HepG2 (cell line): Measurements from ENCODE around the gene MFRP. TPM values are rescaled to one million over a fixed set of nuclear protein-coding genes. Genes with fewer than 3 reads are reported as not detected.
A peak's percentile ranks its signal among the peaks of the same experiment; 100 is the strongest.

Experiments used
- ATAC-seq: fragments of 200-7000 bp; cut with Tn5 transposase; 3 replicates; pipeline ENCODE4 v1.9.1; 2020; ENCODE audit warnings: mild to moderate bottlenecking, moderate library complexity
- BruUV-seq: library from RNA; stranded (reverse); fragments of 400-500 nt; replicated peaks from 2 replicates; lab custom pipeline; 2021; lab: Mats Ljungman, UMichigan
- CTCF ChIA-PET: fragments of 300-600 bp; formaldehyde crosslinking; extraction: SDS; loops from one replicate; lab custom pipeline; 2021; ENCODE audit warnings: low total read pairs, inconsistent platforms, low intra/inter-chr PET ratio; lab: Yijun Ruan, JAX
- POLR2A ChIA-PET: fragments of 350-600 bp; sonication (Branson Sonifier 250); formaldehyde crosslinking; loops from one replicate; lab custom pipeline; 2020; ENCODE audit warnings: antibody characterized with exemption, inconsistent platforms; lab: Yijun Ruan, JAX
- DNase-seq: peaks from one replicate; pipeline ENCODE4 v3.0.0-alpha.2; 2015; ENCODE audit warnings: low spot score
- FAIRE-seq: peaks from 3 replicates; lab custom pipeline; 2011; peaks lifted over from hg19 to GRCh38; lab: Jason Lieb, UNC
- H2AFZ ChIP-seq: one replicate; pipeline ENCODE4 v1.6.1; 2011; ENCODE audit warnings: low read length, inconsistent platforms
- H3K27ac ChIP-seq: fragments of 300-600 bp; 3 replicates; pipeline ENCODE4 v1.8.0; 2011; ENCODE audit warnings: mixed run types, mild to moderate bottlenecking, mixed read lengths, low read length, inconsistent platforms; ENCODE audit not compliant: insufficient read depth; ENCODE audit errors: extremely low read length
- H3K27me3 ChIP-seq, 2 experiments: fragments of 200-600 bp in 1 of 2; 2 replicates in 1 of 2; 3 replicates in 1 of 2; pipeline versions ENCODE4 v1.6.0 to v1.8.0; 2011; ENCODE audit warnings: low read length in 2 of 2, mild to moderate bottlenecking in 2 of 2, moderate library complexity in 2 of 2, inconsistent platforms in 1 of 2; ENCODE audit not compliant: insufficient read depth in 2 of 2, control insufficient read depth in 1 of 2
- H3K36me3 ChIP-seq, 2 experiments: fragments of 200-600 bp in 1 of 2; replicated peaks in 1 of 2; 2 replicates in 1 of 2; 3 replicates in 1 of 2; pipeline versions ENCODE4 v1.5.1 to v1.8.0; 2011; ENCODE audit warnings: low read length in 2 of 2, inconsistent platforms in 1 of 2; ENCODE audit not compliant: insufficient read depth in 2 of 2, control insufficient read depth in 1 of 2
- H3K4me1 ChIP-seq: 2 replicates; pipeline ENCODE4 v1.5.1; 2012; ENCODE audit warnings: low read length, inconsistent platforms; ENCODE audit not compliant: insufficient read depth
- H3K4me2 ChIP-seq: 2 replicates; pipeline ENCODE4 v1.6.0; 2011; ENCODE audit warnings: low read depth, low read length, inconsistent platforms
- H3K4me3 ChIP-seq, 3 experiments: fragments of 200-600 bp in 1 of 3; sonication (generic), shearing (Covaris generic) in 1 of 3; replicated peaks in 1 of 3; 2 replicates each; pipeline ENCODE4 v1.5.1; 2011 to 2016; ENCODE audit warnings: low read length in 3 of 3, inconsistent platforms in 2 of 3, low read depth in 2 of 3, mild to moderate bottlenecking in 2 of 3, control low read depth in 1 of 3, mixed read lengths in 1 of 3; ENCODE audit not compliant: insufficient read depth in 1 of 3
- H3K79me2 ChIP-seq: one replicate; pipeline ENCODE4 v1.6.1; 2011; ENCODE audit warnings: low read length, inconsistent platforms; ENCODE audit not compliant: insufficient read depth
- H3K9ac ChIP-seq: 2 replicates; pipeline ENCODE4 v1.6.0; 2011; ENCODE audit warnings: mild to moderate bottlenecking, low read depth, low read length, inconsistent platforms; ENCODE audit not compliant: insufficient read depth
- H3K9me3 ChIP-seq: 2 replicates; pipeline ENCODE4 v1.5.1; 2012; ENCODE audit warnings: mild to moderate bottlenecking, low read length
- H4K20me1 ChIP-seq: 2 replicates; pipeline ENCODE4 v1.6.0; 2011; ENCODE audit warnings: inconsistent platforms, mild to moderate bottlenecking, low read length, moderate library complexity; ENCODE audit not compliant: insufficient read depth
- ATF3 ChIP-seq: sonication (generic); formaldehyde crosslinking; IDR thresholded peaks from 2 replicates; pipeline ENCODE4 v1.4.0; 2020; ENCODE audit warnings: missing genetic modification reagents
- ATF7-NPFF ChIP-seq: sonication (generic); formaldehyde crosslinking; IDR thresholded peaks from 2 replicates; pipeline ENCODE4 v1.8.1; 2023; ENCODE audit warnings: mild to moderate bottlenecking, low read depth, missing genetic modification reagents, moderate library complexity
- DZIP1 ChIP-seq: sonication (generic); formaldehyde crosslinking; IDR thresholded peaks from 2 replicates; pipeline ENCODE4 v1.5.0; 2020; ENCODE audit warnings: mild to moderate bottlenecking, missing genetic modification reagents
- FOXK2 ChIP-seq: fragments of 450-650 bp; IDR thresholded peaks from 2 replicates; pipeline ENCODE4 v1.6.1; 2016
- MTA3 ChIP-seq: sonication (generic); formaldehyde crosslinking; IDR thresholded peaks from 2 replicates; pipeline ENCODE4 v1.4.0; 2020; ENCODE audit warnings: missing genetic modification reagents
- NR2F1 ChIP-seq, 2 experiments: fragments of 450-650 bp in 1 of 2; formaldehyde crosslinking in 1 of 2; IDR thresholded peaks; 2 replicates each; pipeline versions ENCODE4 v1.5.0 to v1.6.1; 2016 to 2020; ENCODE audit warnings: mild to moderate bottlenecking in 1 of 2, missing compliant biosample characterization in 1 of 2, missing genetic modification reagents in 1 of 2, moderate library complexity in 1 of 2
- REST ChIP-seq, 2 experiments: IDR thresholded peaks; 2 replicates each; pipeline ENCODE4 v1.6.1; 2011 to 2012; ENCODE audit warnings: low read length in 2 of 2, borderline replicate concordance in 1 of 2, low read depth in 1 of 2, mild to moderate bottlenecking in 1 of 2, moderate library complexity in 1 of 2
- SOX6 ChIP-seq, 2 experiments: fragments of 450-650 bp in 1 of 2; sonication (generic) in 1 of 2; formaldehyde crosslinking in 1 of 2; IDR thresholded peaks; 2 replicates each; pipeline versions ENCODE4 v1.4.0 to v1.6.1; 2017 to 2020; ENCODE audit warnings: antibody characterized with exemption in 1 of 2, mild to moderate bottlenecking in 1 of 2, missing genetic modification reagents in 1 of 2
- TFE3 ChIP-seq: IDR thresholded peaks from 2 replicates; pipeline ENCODE4 v1.6.1; 2016
- YY1 ChIP-seq: IDR thresholded peaks from 2 replicates; pipeline ENCODE4 v1.6.1; 2011; ENCODE audit warnings: low read length, low read depth, moderate library complexity, mild to moderate bottlenecking; ENCODE audit not compliant: insufficient read depth, insufficient replicate concordance
- ZMYM4 ChIP-seq: sonication (generic); formaldehyde crosslinking; IDR thresholded peaks from 2 replicates; pipeline ENCODE4 v1.8.1; 2023; ENCODE audit warnings: mild to moderate bottlenecking, missing genetic modification reagents
- ZNF30 ChIP-seq: sonication (generic); formaldehyde crosslinking; IDR thresholded peaks from 2 replicates; pipeline ENCODE4 v1.5.0; 2020; ENCODE audit warnings: mild to moderate bottlenecking, missing genetic modification reagents
- ZNF33B ChIP-seq: sonication (generic); formaldehyde crosslinking; IDR thresholded peaks from 2 replicates; pipeline ENCODE4 v1.5.1; 2020; ENCODE audit warnings: mild to moderate bottlenecking, missing genetic modification reagents
- WGBS: methylation state at CpG from one replicate; pipeline ENCODE4 v1.1.6; 2017; ENCODE audit warnings: low lambda C conversion rate; 5-methylcytosine and 5-hydroxymethylcytosine counted together
- in situ Hi-C: cut with HindIII; loops from 2 replicates; pipeline ENCODE4 v1.10.0; 2017; ENCODE audit warnings: low pct_unique_long_range_greater_than_20kb; ENCODE audit not compliant: extremely low pct_ligation_motif_present
- intact Hi-C: fragments of 100-400 bp; cut with micrococcal nuclease; formaldehyde crosslinking; loops from one replicate; pipeline ENCODE4 v1.10.0; 2022; ENCODE audit not compliant: unreplicated experiment
- polyA plus RNA-seq, 8 experiments: library from polyadenylated mRNA; depleted of rRNA in 3 of 8; stranded (reverse) in 7 of 8; unstranded in 1 of 8; fragments of >200 nt; fragmentation: Illumina TruSeq in 4 of 8; extraction: Trizol in 4 of 8; gene quantifications; 2 replicates each; pipeline versions ENCODE4 v1.2.1 to v1.2.3, GENCODE V29; 2011 to 2016; ENCODE audit warnings: low read depth in 4 of 8, missing spikeins in 1 of 8, mixed read lengths in 1 of 8; ENCODE audit not compliant: insufficient read depth in 1 of 8
- total RNA-seq, 5 experiments: library from RNA; depleted of rRNA; stranded (reverse); fragments of >200 nt; fragmentation: Illumina TruSeq; extraction: Trizol; gene quantifications; 2 replicates each; pipeline ENCODE4 v1.2.3, GENCODE V29; 2016; ENCODE audit warnings: low read depth in 1 of 5

MFRP gene
- total and polyA plus RNA-seq, 2 of the 13 experiments (the other 11 are each of a cell fraction or from before 2014, with no cell fraction given) = not detected

- no peaks in the 10 kb centered on the region for H3K9me3 ChIP-seq
- H3K4me2 ChIP-seq = peak within 1 kb of the TSS; percentile 89
- H3K36me3 ChIP-seq = peaks cover 8 to 14% of the 10 kb centered on the region in 2 experiments; a peak in 4 of 5 replicates
- intact Hi-C loops = loop anchor here (2.0 to 5.0 kb wide), 2 partner anchors 16 to 138 kb away; no protein-coding TSS in a partner anchor
- no TSS peak for BruUV-seq
- CTCF ChIA-PET = no interaction called here
- peaks cover 4% of the 10 kb centered on the region; the same call in 1 of the 2 replicates for H4K20me1 ChIP-seq
- peak; percentile 98 for FAIRE-seq
- no peaks in the 10 kb centered on the region; a peak in 1 of 5 replicates for H3K27me3 ChIP-seq
- ATAC-seq = peak; percentile 87
- H3K4me3 ChIP-seq = peak within 1 kb of the TSS; percentile 78 to 94 (median 87)
- H3K27ac ChIP-seq = peak within 1 kb of the TSS; percentile 71
- in situ Hi-C loops = loop anchor here (10.0 kb wide), 1 partner anchor 140 kb away; no protein-coding TSS in a partner anchor
- DNase-seq = peak; percentile 97
- peaks cover 24% of the 10 kb centered on the region for H3K79me2 ChIP-seq
- POLR2A ChIA-PET = interaction anchor here (0.6 to 1.3 kb wide), 7 partner anchors 16 to 42 kb away, joined by 3 to 10 read pairs (median 3); partner anchors contain the start of gene MCAM
- 1% methylated on average over 19 of the region's 54 CpGs for WGBS
- peaks cover 55% of the 10 kb centered on the region for H3K4me1 ChIP-seq
- peak within 1 kb of the TSS; percentile 59 for H2AFZ ChIP-seq
- H3K9ac ChIP-seq = peak within 1 kb of the TSS; percentile 86
- TF ChIP-seq DZIP1 (CRISPR knock-in tag) (no peak), ATF7-NPFF (peak; percentile 37; the same call in 1 of the 2 replicates), ZNF33B (CRISPR knock-in tag) (no peak), MTA3 (no peak), SOX6 (IDR thresholded peaks at IDR 0.05) (no peak), SOX6 (CRISPR knock-in tag; IDR thresholded peaks at IDR 0.05) (0 out of 2 replicates have a peak, but pooled peaks have one; percentile 11), YY1 (peak; percentile 98), ATF3 (CRISPR knock-in tag) (no peak), TFE3 (no peak), ZNF30 (CRISPR knock-in tag) (no peak), FOXK2 (peak; percentile 77), NR2F1 (CRISPR knock-in tag; IDR thresholded peaks at IDR 0.05) (no peak), REST (IDR thresholded peaks at IDR 0.05; ENCODE audit: borderline replicate concordance in 1 of 2, low read depth in 1 of 2, low read length in 2 of 2) (no peak), ZMYM4 (CRISPR knock-in tag) (peak; percentile 48; the same call in 1 of the 2 replicates)
Measured at GRCh38 chr11:119334174-119334930, 12.2 kb downstream of the MFRP start, which contains the start of gene RNF26. TSS of gene RNF26 (plus strand) at chr11:119334527. CDS start at chr11:119335123, 596 bp downstream.
